Loucy (cell line): ENCODE measurements around the gene SLC36A1.

Experiments used
- H2AFZ ChIP-seq: fragments of 200-600 bp; sonication (generic); 2 replicates; pipeline ENCODE4 v1.6.0; 2016; ENCODE audit warnings: antibody characterized with exemption, mild to moderate bottlenecking, low read length, moderate library complexity
- H3F3A ChIP-seq: fragments of 200-600 bp; 2 replicates; pipeline ENCODE4 v1.6.0; 2016; ENCODE audit warnings: antibody characterized with exemption, low read depth, mild to moderate bottlenecking
- H3K27me3 ChIP-seq: fragments of 200-600 bp; sonication (generic); 2 replicates; pipeline ENCODE4 v1.6.1; 2014; ENCODE audit warnings: low read length, mild to moderate bottlenecking; ENCODE audit not compliant: insufficient read depth, poor library complexity, severe bottlenecking
- H3K36me3 ChIP-seq: fragments of 200-600 bp; sonication (generic); 2 replicates; pipeline ENCODE4 v1.6.1; 2016; ENCODE audit warnings: low read length; ENCODE audit not compliant: insufficient read depth
- H3K4me1 ChIP-seq: fragments of 200-600 bp; sonication (generic); 2 replicates; pipeline ENCODE4 v1.5.1; 2014; ENCODE audit warnings: low read length, mild to moderate bottlenecking; ENCODE audit not compliant: insufficient read depth, poor library complexity, severe bottlenecking
- H3K4me2 ChIP-seq: fragments of 200-600 bp; sonication (generic); 2 replicates; pipeline ENCODE4 v1.6.0; 2014; ENCODE audit warnings: antibody characterized with exemption, low read length, low read depth, mild to moderate bottlenecking; ENCODE audit not compliant: poor library complexity, severe bottlenecking
- H3K4me3 ChIP-seq: fragments of 200-600 bp; sonication (generic); 2 replicates; pipeline ENCODE4 v1.5.1; 2014; ENCODE audit warnings: low read length, mild to moderate bottlenecking, mixed read lengths; ENCODE audit not compliant: poor library complexity, severe bottlenecking
- H3K79me2 ChIP-seq: fragments of 200-600 bp; sonication (generic); 2 replicates; pipeline ENCODE4 v1.6.1; 2014; ENCODE audit warnings: low read length; ENCODE audit not compliant: insufficient read depth
- H3K9ac ChIP-seq: fragments of 200-600 bp; sonication (generic); 2 replicates; pipeline ENCODE4 v1.6.0; 2014; ENCODE audit warnings: mild to moderate bottlenecking, low read depth, low read length, moderate library complexity; ENCODE audit not compliant: poor library complexity, severe bottlenecking
- H3K9me2 ChIP-seq: fragments of 200-600 bp; sonication (generic); replicated peaks from 2 replicates; pipeline ENCODE4 v1.6.1; 2016; ENCODE audit warnings: low read depth, low read length, mixed read lengths
- H3K9me3 ChIP-seq: fragments of 200-600 bp; sonication (generic); 2 replicates; pipeline ENCODE4 v1.6.1; 2014; ENCODE audit warnings: mild to moderate bottlenecking, antibody characterized with exemption, low read length, low read depth; ENCODE audit not compliant: insufficient read depth
- H4K20me1 ChIP-seq: fragments of 200-600 bp; sonication (generic); 2 replicates; pipeline ENCODE4 v1.6.0; 2014; ENCODE audit warnings: antibody characterized with exemption, low read length, mild to moderate bottlenecking; ENCODE audit not compliant: insufficient read depth, poor library complexity, severe bottlenecking
- EZH2phosphoT487 ChIP-seq: fragments of 200-600 bp; IDR thresholded peaks from 2 replicates; pipeline ENCODE4 v1.6.1; 2018; ENCODE audit warnings: antibody characterized with exemption, mild to moderate bottlenecking, moderate library complexity, borderline replicate concordance
- TF ChIP-seq, protein P1 (sequence below): fragments of 200-600 bp; sonication (generic); conservative IDR thresholded peaks from 2 replicates; pipeline ENCODE4 v1.5.1; 2014; ENCODE audit warnings: mild to moderate bottlenecking, antibody characterized with exemption, low read length

The SLC36A1 gene

DNA sequence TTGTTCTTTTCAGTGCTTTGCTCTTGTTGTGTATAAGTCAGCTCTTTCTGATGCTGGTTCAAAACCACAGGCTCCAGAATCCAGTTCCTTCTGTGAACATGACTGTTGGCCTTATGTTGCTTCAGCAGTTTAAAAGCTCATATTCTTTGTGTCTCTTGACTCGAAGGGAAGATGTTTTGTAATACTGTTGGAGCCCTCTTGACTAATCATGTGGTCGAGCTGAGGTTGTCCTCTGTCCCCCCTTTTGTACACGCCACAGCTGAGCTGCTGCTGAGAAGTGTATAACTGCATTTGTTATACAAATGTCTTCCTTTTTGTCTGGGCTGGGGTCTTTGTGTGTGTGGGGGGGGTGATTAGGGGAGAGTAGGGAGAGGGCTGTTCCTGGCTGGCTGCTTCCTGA is 35.8 kb downstream of the SLC36A1 start:
- no peaks in the 10 kb centered on the region for H3K79me2 ChIP-seq
- H3K9me2 ChIP-seq = no peaks in the 10 kb centered on the region
- H3F3A ChIP-seq = no peaks in the 10 kb centered on the region
- H3K9me3 ChIP-seq = no peaks in the 10 kb centered on the region
- no peaks in the 10 kb centered on the region for H4K20me1 ChIP-seq
- H3K36me3 ChIP-seq = no peaks in the 10 kb centered on the region
- H3K4me2 ChIP-seq = no peak overlapping the region
- H2AFZ ChIP-seq = peak overlapping the region; percentile 60; the same call in 1 of the 2 replicates
- no peaks in the 10 kb centered on the region for H3K27me3 ChIP-seq
- TF ChIP-seq, protein P1, sequence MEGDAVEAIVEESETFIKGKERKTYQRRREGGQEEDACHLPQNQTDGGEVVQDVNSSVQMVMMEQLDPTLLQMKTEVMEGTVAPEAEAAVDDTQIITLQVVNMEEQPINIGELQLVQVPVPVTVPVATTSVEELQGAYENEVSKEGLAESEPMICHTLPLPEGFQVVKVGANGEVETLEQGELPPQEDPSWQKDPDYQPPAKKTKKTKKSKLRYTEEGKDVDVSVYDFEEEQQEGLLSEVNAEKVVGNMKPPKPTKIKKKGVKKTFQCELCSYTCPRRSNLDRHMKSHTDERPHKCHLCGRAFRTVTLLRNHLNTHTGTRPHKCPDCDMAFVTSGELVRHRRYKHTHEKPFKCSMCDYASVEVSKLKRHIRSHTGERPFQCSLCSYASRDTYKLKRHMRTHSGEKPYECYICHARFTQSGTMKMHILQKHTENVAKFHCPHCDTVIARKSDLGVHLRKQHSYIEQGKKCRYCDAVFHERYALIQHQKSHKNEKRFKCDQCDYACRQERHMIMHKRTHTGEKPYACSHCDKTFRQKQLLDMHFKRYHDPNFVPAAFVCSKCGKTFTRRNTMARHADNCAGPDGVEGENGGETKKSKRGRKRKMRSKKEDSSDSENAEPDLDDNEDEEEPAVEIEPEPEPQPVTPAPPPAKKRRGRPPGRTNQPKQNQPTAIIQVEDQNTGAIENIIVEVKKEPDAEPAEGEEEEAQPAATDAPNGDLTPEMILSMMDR = no peak
- TF ChIP-seq EZH2phosphoT487 = no peak
- peaks cover 9% of the 10 kb centered on the region for H3K4me1 ChIP-seq
- H3K9ac ChIP-seq = no peak overlapping the region
- no peak overlapping the region for H3K4me3 ChIP-seq

DNA sequence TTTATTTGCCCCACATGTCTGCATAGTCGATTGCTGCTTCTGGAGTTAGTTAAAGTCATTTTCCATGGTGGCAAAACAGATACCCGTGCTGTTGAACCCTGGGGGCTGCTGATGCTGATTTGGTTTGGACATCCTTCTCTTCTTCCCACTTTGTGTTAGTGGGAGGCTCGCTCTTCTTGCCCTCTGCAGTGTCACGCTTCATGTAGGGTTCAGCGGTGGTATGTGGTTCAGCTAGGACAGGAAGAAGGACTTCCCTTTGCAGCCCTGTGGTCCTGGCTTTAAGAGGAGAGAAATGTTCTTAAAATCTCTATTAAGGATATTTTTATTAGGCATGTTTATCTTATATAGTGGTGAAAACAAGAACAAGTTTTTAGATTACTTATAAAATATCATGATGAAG is 36.2 kb downstream of the SLC36A1 start:
- H4K20me1 ChIP-seq = no peaks in the 10 kb centered on the region
- TF ChIP-seq, protein P1 = no peak
- TF ChIP-seq EZH2phosphoT487 = no peak
- peaks cover 9% of the 10 kb centered on the region for H3K4me1 ChIP-seq
- H3K9me2 ChIP-seq = no peaks in the 10 kb centered on the region
- no peak overlapping the region for H3K4me3 ChIP-seq
- H3K36me3 ChIP-seq = no peaks in the 10 kb centered on the region
- H3K9ac ChIP-seq = no peak overlapping the region
- H3K79me2 ChIP-seq = no peaks in the 10 kb centered on the region
- no peak overlapping the region for H3K4me2 ChIP-seq
- no peak overlapping the region for H2AFZ ChIP-seq
- H3K9me3 ChIP-seq = no peaks in the 10 kb centered on the region
- H3F3A ChIP-seq = no peaks in the 10 kb centered on the region
- no peaks in the 10 kb centered on the region for H3K27me3 ChIP-seq

DNA sequence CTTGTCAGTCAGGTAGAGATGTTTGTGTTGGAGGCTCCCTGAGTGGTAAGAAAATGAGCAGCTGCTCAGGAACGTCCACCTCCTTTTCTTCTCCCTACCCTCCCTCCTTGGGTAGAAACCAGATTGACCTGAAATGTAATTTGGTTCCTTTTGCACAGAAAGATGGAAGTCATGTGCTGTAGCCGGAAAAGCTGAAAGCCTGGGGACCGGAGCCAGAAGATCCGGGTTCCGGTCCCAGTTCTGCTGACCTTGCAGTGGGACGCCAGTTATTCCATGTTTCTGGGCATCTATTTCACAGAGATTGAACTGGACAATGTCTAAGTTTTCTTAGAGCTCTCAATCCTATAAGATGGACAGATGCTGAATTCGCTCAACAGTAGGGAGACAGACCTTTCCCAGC is 40.1 kb downstream of the SLC36A1 start:
- Histone ChIP-seq H3K4me2 (no peak overlapping the region), H3F3A (no peaks in the 10 kb centered on the region), H3K9ac (no peak overlapping the region), H4K20me1 (no peaks in the 10 kb centered on the region), H3K4me1 (peaks cover 9% of the 10 kb centered on the region), H3K9me3 (no peaks in the 10 kb centered on the region), H3K9me2 (no peaks in the 10 kb centered on the region), H3K79me2 (no peaks in the 10 kb centered on the region), H3K4me3 (no peak overlapping the region), H2AFZ (no peak overlapping the region), H3K27me3 (no peaks in the 10 kb centered on the region), H3K36me3 (no peaks in the 10 kb centered on the region)
- TF ChIP-seq, protein P1 = no peak
- no peak for TF ChIP-seq EZH2phosphoT487
